Left lung (tissue), 10 donors: ENCODE measurements around the gene FAR2. TPM values are rescaled to one million over a fixed set of nuclear protein-coding genes. Genes with fewer than 3 reads are reported as not detected.

Experiments used
- ATAC-seq: fragments of 200-7000 bp; cut with Tn5 transposase; one replicate; pipeline ENCODE4 v1.9.1; 2020; ENCODE audit warnings: moderate library complexity
- DNase-seq, 4 donors: peaks; one replicate each; pipeline ENCODE4 v3.0.0-alpha.2; 2013 to 2020
- H3K27ac ChIP-seq, 2 donors: fragments of 200-600 bp; sonication (generic) in 1 of 2; one replicate each; pipeline versions ENCODE4 v1.5.0 to v1.8.0; 2020 to 2021
- H3K27me3 ChIP-seq, 2 donors: fragments of 200-600 bp; sonication (generic) in 1 of 2; one replicate each; pipeline versions ENCODE4 v1.5.0 to v1.8.0; 2020 to 2021
- H3K36me3 ChIP-seq, 2 donors: fragments of 200-600 bp; sonication (generic) in 1 of 2; one replicate each; pipeline versions ENCODE4 v1.5.0 to v1.8.0; 2020 to 2021
- H3K4me1 ChIP-seq, 2 donors: fragments of 200-600 bp; one replicate each; pipeline ENCODE4 v1.8.0; 2021
- H3K4me3 ChIP-seq, 2 donors: fragments of 200-600 bp; sonication (generic) in 1 of 2; one replicate each; pipeline versions ENCODE4 v1.5.0 to v1.8.0; 2020 to 2021; ENCODE audit warnings: mild to moderate bottlenecking in 1 of 2
- H3K9me3 ChIP-seq, 2 donors: fragments of 200-600 bp; sonication (generic) in 1 of 2; one replicate each; pipeline versions ENCODE4 v1.5.0 to v1.8.0; 2020 to 2021
- intact Hi-C, 2 donors: fragments of 100-400 bp; cut with DNase I; formaldehyde crosslinking; loops; one replicate each; pipeline versions ENCODE4 v1.11.2 to v1.14.2; 2022
- polyA plus RNA-seq, 6 donors: library from polyadenylated mRNA; unstranded; fragments of 120-200 nt; gene quantifications; one replicate each; pipeline ENCODE4 v1.2.1, GENCODE V29; 2013; ENCODE audit not compliant: insufficient read length in 6 of 6
- total RNA-seq, 2 donors: library from RNA; stranded (reverse); fragmentation: NEBNext Ultra II Directional; extraction: Animal tissue kit (Norgen Biotek cat#: 25700); gene quantifications; one replicate each; pipeline ENCODE4 v1.2.1, GENCODE V29; 2021
- TF ChIP-seq, protein P1 (sequence below), 2 donors: fragments of 200-600 bp; sonication (generic) in 1 of 2; IDR thresholded peaks; one replicate each; pipeline versions ENCODE4 v1.5.0 to v1.8.0; 2021; ENCODE audit warnings: antibody characterized with exemption in 2 of 2
- donor health status: DM: no; HTN: yes; CAD: no.
- donor health status: DM: no; HTN: no; CAD: no.

Gene FAR2
- total and polyA plus RNA-seq, 8 donors = 6.6 to 17.4 (median 9.0) TPM

GRCh38 chr12:29329411-29329810 lies 180.3 kb downstream of the FAR2 start:
- Histone ChIP-seq H3K9me3 (no peaks in the 10 kb centered on the region), H3K4me3 (no peak overlapping the region), H3K36me3 (peaks cover 0 to 19% of the 10 kb centered on the region in 2 donors), H3K27me3 (no peaks in the 10 kb centered on the region), H3K27ac (no peak overlapping the region), H3K4me1 (no peaks in the 10 kb centered on the region)
- intact Hi-C loops = no loop called here
- TF ChIP-seq, protein P1, sequence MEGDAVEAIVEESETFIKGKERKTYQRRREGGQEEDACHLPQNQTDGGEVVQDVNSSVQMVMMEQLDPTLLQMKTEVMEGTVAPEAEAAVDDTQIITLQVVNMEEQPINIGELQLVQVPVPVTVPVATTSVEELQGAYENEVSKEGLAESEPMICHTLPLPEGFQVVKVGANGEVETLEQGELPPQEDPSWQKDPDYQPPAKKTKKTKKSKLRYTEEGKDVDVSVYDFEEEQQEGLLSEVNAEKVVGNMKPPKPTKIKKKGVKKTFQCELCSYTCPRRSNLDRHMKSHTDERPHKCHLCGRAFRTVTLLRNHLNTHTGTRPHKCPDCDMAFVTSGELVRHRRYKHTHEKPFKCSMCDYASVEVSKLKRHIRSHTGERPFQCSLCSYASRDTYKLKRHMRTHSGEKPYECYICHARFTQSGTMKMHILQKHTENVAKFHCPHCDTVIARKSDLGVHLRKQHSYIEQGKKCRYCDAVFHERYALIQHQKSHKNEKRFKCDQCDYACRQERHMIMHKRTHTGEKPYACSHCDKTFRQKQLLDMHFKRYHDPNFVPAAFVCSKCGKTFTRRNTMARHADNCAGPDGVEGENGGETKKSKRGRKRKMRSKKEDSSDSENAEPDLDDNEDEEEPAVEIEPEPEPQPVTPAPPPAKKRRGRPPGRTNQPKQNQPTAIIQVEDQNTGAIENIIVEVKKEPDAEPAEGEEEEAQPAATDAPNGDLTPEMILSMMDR (IDR thresholded peaks at IDR 0.05) = no peak
- ATAC-seq (no peak), DNase-seq (no peak)

DNA sequence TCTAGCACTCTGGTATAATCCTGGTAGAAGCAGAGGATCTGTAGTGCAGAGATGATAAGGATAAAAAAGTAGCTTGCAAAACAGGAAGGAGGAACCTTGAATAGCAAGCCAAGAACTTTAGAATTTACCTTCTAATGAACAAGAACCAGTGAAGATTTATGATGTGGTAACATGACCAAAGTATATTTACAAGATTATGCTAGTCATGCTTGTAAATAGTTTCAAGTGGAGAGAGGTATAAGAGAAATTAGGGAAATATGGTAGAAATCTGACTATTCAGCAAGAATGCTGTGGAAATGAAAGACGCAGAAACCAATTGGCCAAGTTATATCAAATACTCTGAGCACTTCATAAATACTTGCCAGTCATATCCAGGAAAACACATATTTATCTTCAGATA lies 184.1 kb downstream of the FAR2 start:
- intact Hi-C loops = no loop called here
- Histone ChIP-seq H3K36me3 (peaks cover 0 to 30% of the 10 kb centered on the region in 2 donors), H3K27me3 (no peaks in the 10 kb centered on the region), H3K4me1 (no peaks in the 10 kb centered on the region), H3K9me3 (no peaks in the 10 kb centered on the region), H3K4me3 (no peak overlapping the region), H3K27ac (no peak overlapping the region)
- TF ChIP-seq, protein P1 (IDR thresholded peaks at IDR 0.05) = no peak
- no peak for ATAC-seq
- DNase-seq = no peak

- intact Hi-C loops = no loop called here
- no peaks in the 10 kb centered on the region for H3K9me3 ChIP-seq
- no peaks in the 10 kb centered on the region for H3K4me1 ChIP-seq
- TF ChIP-seq, protein P1 (IDR thresholded peaks at IDR 0.05) = no peak
- H3K36me3 ChIP-seq = peaks cover 0 to 48% of the 10 kb centered on the region in 2 donors
- H3K27ac ChIP-seq = no peak overlapping the region
- no peak overlapping the region for H3K4me3 ChIP-seq
- no peaks in the 10 kb centered on the region for H3K27me3 ChIP-seq
- DNase-seq (no peak), ATAC-seq (no peak)
Measured at GRCh38 chr12:29334937-29335336, 185.9 kb downstream of the FAR2 start.

GRCh38 chr12:29337325-29337724 lies 188.2 kb downstream of the FAR2 start:
- no peak overlapping the region for H3K4me3 ChIP-seq
- no peak overlapping the region for H3K27ac ChIP-seq
- no peaks in the 10 kb centered on the region for H3K27me3 ChIP-seq
- DNase-seq = no peak
- H3K4me1 ChIP-seq = no peaks in the 10 kb centered on the region
- no peak for ATAC-seq
- H3K9me3 ChIP-seq = no peaks in the 10 kb centered on the region
- intact Hi-C loops = no loop called here
- TF ChIP-seq, protein P1 (IDR thresholded peaks at IDR 0.05) = no peak
- peaks cover 0 to 68% of the 10 kb centered on the region in 2 donors for H3K36me3 ChIP-seq

GRCh38 chr12:29343022-29343799 lies 194.1 kb downstream of the FAR2 start:
- ATAC-seq (no peak), DNase-seq (no peak)
- Histone ChIP-seq H3K9me3 (no peaks in the 10 kb centered on the region), H3K4me1 (no peaks in the 10 kb centered on the region), H3K27me3 (no peaks in the 10 kb centered on the region), H3K4me3 (no peak overlapping the region), H3K27ac (no peak overlapping the region), H3K36me3 (peaks cover 0 to 96% of the 10 kb centered on the region in 2 donors)
- intact Hi-C loops = no loop called here
- TF ChIP-seq, protein P1 (IDR thresholded peaks at IDR 0.05) = no peak
